SK-N-SH treated with all-trans-retinoic acid at 6 μM for 48 hours (cell line): ENCODE measurements around the gene TRPV4.

Experiments
- ATAC-seq: fragments of 200-7000 bp; cut with Tn5 transposase; 3 replicates; pipeline ENCODE4 v1.9.1; 2020; ENCODE audit warnings: mild to moderate bottlenecking, moderate library complexity
- BACH2 ChIP-seq: fragments of 250-450 bp; sonication (Bioruptor Pico); IDR thresholded peaks from 2 replicates; pipeline ENCODE4 v1.9.0; 2021; ENCODE audit warnings: mild to moderate bottlenecking, borderline replicate concordance
- CREB5 ChIP-seq: fragments of 250-450 bp; sonication (Bioruptor Pico); IDR thresholded peaks from 2 replicates; pipeline ENCODE4 v1.5.1; 2020; ENCODE audit warnings: low read depth, mild to moderate bottlenecking, moderate library complexity
- CSDC2 ChIP-seq: fragments of 250-450 bp; sonication (Bioruptor Pico); IDR thresholded peaks from 2 replicates; pipeline ENCODE4 v1.5.0; 2020; ENCODE audit warnings: mild to moderate bottlenecking, moderate library complexity
- CSRNP3 ChIP-seq: fragments of 250-450 bp; sonication (Bioruptor Pico); IDR thresholded peaks from 2 replicates; pipeline ENCODE4 v1.5.1; 2021; ENCODE audit warnings: mild to moderate bottlenecking, moderate library complexity
- ESRRG ChIP-seq: fragments of 250-450 bp; sonication (Bioruptor Pico); IDR thresholded peaks from 2 replicates; pipeline ENCODE4 v1.6.1; 2021; ENCODE audit warnings: mild to moderate bottlenecking
- ISL1 ChIP-seq: fragments of 250-450 bp; sonication (Bioruptor Pico); IDR thresholded peaks from 2 replicates; pipeline ENCODE4 v2.1.2; 2022; ENCODE audit warnings: mild to moderate bottlenecking, moderate library complexity
- OSR1 ChIP-seq: fragments of 250-450 bp; sonication (Bioruptor Pico); IDR thresholded peaks from 2 replicates; pipeline ENCODE4 v1.8.0; 2022; ENCODE audit warnings: moderate library complexity, mild to moderate bottlenecking, inconsistent platforms
- PATZ1 ChIP-seq: fragments of 250-450 bp; sonication (Bioruptor Pico); IDR thresholded peaks from 2 replicates; pipeline ENCODE4 v1.8.0; 2020; ENCODE audit warnings: mild to moderate bottlenecking, moderate library complexity, borderline replicate concordance
- POU6F1 ChIP-seq: fragments of 250-450 bp; sonication (Bioruptor Pico); IDR thresholded peaks from 2 replicates; pipeline ENCODE4 v1.8.0; 2021; ENCODE audit warnings: low read depth, mild to moderate bottlenecking, moderate library complexity, borderline replicate concordance
- RARB ChIP-seq: fragments of 250-450 bp; sonication (Bioruptor Pico); IDR thresholded peaks from 2 replicates; pipeline ENCODE4 v1.8.0; 2021; ENCODE audit warnings: mild to moderate bottlenecking, moderate library complexity
- SNAI2 ChIP-seq: fragments of 250-450 bp; sonication (Bioruptor Pico); IDR thresholded peaks from 2 replicates; pipeline ENCODE4 v1.5.0; 2020; ENCODE audit warnings: mild to moderate bottlenecking, moderate library complexity
- TCF4 ChIP-seq: fragments of 250-450 bp; sonication (Bioruptor Pico); IDR thresholded peaks from 2 replicates; pipeline ENCODE4 v1.8.0; 2021; ENCODE audit warnings: mild to moderate bottlenecking, moderate library complexity, borderline replicate concordance
- TOX ChIP-seq: fragments of 250-450 bp; sonication (Bioruptor Pico); IDR thresholded peaks from 2 replicates; pipeline ENCODE4 v1.8.0; 2021; ENCODE audit warnings: mild to moderate bottlenecking, moderate library complexity, borderline replicate concordance
- TSHZ2 ChIP-seq: fragments of 250-450 bp; sonication (Bioruptor Pico); IDR thresholded peaks from 2 replicates; pipeline ENCODE4 v1.5.0; 2020; ENCODE audit warnings: mild to moderate bottlenecking, moderate library complexity
- ZFP30 ChIP-seq: fragments of 450-650 bp; formaldehyde crosslinking; IDR thresholded peaks from 2 replicates; pipeline ENCODE4 v1.5.0; 2022; ENCODE audit warnings: mild to moderate bottlenecking, moderate library complexity
- ZNF70 ChIP-seq: fragments of 450-650 bp; formaldehyde crosslinking; IDR thresholded peaks from 2 replicates; pipeline ENCODE4 v1.5.0; 2020; ENCODE audit warnings: mild to moderate bottlenecking, moderate library complexity
- ZNF8 ChIP-seq: fragments of 450-650 bp; formaldehyde crosslinking; IDR thresholded peaks from 2 replicates; pipeline ENCODE4 v1.5.0; 2020; ENCODE audit warnings: mild to moderate bottlenecking, moderate library complexity

The TRPV4 gene

GRCh38 chr12:109847142-109847735 lies 14.0 kb upstream of the TRPV4 start (continued):
- no peak for TF ChIP-seq TSHZ2 (CRISPR knock-in tag)

GRCh38 chr12:109845824-109846205 lies 12.6 kb upstream of the TRPV4 start:
- ATAC-seq: no peak
- no peak for TF ChIP-seq BACH2 (CRISPR knock-in tag)
- no peak for TF ChIP-seq OSR1

GRCh38 chr12:109844983-109845823 lies 12.0 kb upstream of the TRPV4 start:
- peak; percentile 97 for ATAC-seq
- TF ChIP-seq ISL1 (CRISPR knock-in tag): 0 out of 2 replicates have a peak, but pooled peaks have one; percentile 9
- no peak for TF ChIP-seq CSDC2 (CRISPR knock-in tag)
- TF ChIP-seq ZFP30 (CRISPR knock-in tag): no peak
- no peak for TF ChIP-seq ZNF70 (CRISPR knock-in tag)
- TF ChIP-seq SNAI2 (CRISPR knock-in tag): no peak

- no peak for TF ChIP-seq POU6F1 (CRISPR knock-in tag)
- TF ChIP-seq ZNF70 (CRISPR knock-in tag): 0 out of 2 replicates have a peak, but pooled peaks have one; percentile 15
Measured at GRCh38 chr12:109844091-109844490, 10.9 kb upstream of the TRPV4 start.

GRCh38 chr12:109842021-109842420 lies 8.8 kb upstream of the TRPV4 start:
- no peak for ATAC-seq
- TF ChIP-seq POU6F1 (CRISPR knock-in tag) (no peak), CREB5 (CRISPR knock-in tag) (no peak), TOX (CRISPR knock-in tag) (no peak), ZNF70 (CRISPR knock-in tag) (no peak), ZNF8 (CRISPR knock-in tag) (no peak), BACH2 (CRISPR knock-in tag) (no peak), PATZ1 (no peak), ESRRG (CRISPR knock-in tag) (no peak), CSRNP3 (CRISPR knock-in tag) (no peak), RARB (CRISPR knock-in tag) (no peak), TCF4 (CRISPR knock-in tag) (no peak), TSHZ2 (CRISPR knock-in tag) (no peak)

More at GRCh38 chr12:109844091-109844490, 10.9 kb upstream of the TRPV4 start:
- no peak for ATAC-seq
